Osteoblast (primary cell): ENCODE measurements around the gene ETNK1. TPM values are rescaled to one million over a fixed set of nuclear protein-coding genes. Genes with fewer than 3 reads are reported as not detected.

Experiments used
- DNase-seq: peaks from one replicate; pipeline ENCODE4 v3.0.0; 2011; ENCODE audit warnings: low spot score, mixed read lengths; ENCODE audit not compliant: insufficient read length; ENCODE audit errors: missing footprints
- H2AFZ ChIP-seq: 2 replicates; pipeline ENCODE4 v1.6.0; 2011; ENCODE audit warnings: mild to moderate bottlenecking, low read length
- H3K27ac ChIP-seq: 2 replicates; pipeline ENCODE4 v1.5.1; 2011; ENCODE audit warnings: mild to moderate bottlenecking, low read depth, low read length, moderate library complexity
- H3K27me3 ChIP-seq: 2 replicates; pipeline ENCODE4 v1.6.0; 2012; ENCODE audit warnings: mild to moderate bottlenecking, control low read depth, inconsistent platforms, low read length, moderate library complexity; ENCODE audit not compliant: insufficient read depth
- H3K36me3 ChIP-seq: 2 replicates; pipeline ENCODE4 v1.5.1; 2011; ENCODE audit warnings: mild to moderate bottlenecking, low read length, control low read depth, moderate library complexity; ENCODE audit not compliant: insufficient read depth
- H3K4me1 ChIP-seq: 2 replicates; pipeline ENCODE4 v1.5.1; 2011; ENCODE audit warnings: mild to moderate bottlenecking, low read length, control low read depth, moderate library complexity; ENCODE audit not compliant: insufficient read depth
- H3K4me2 ChIP-seq: 2 replicates; pipeline ENCODE4 v1.6.0; 2011; ENCODE audit warnings: mild to moderate bottlenecking, low read length; ENCODE audit not compliant: insufficient read depth
- H3K4me3 ChIP-seq: fragments of 200-600 bp; sonication (generic); 3 replicates; pipeline ENCODE4 v1.5.1; 2012; ENCODE audit warnings: mild to moderate bottlenecking, low read length, inconsistent platforms; ENCODE audit not compliant: insufficient read depth
- H3K79me2 ChIP-seq: 2 replicates; pipeline ENCODE4 v1.6.0; 2012; ENCODE audit warnings: mild to moderate bottlenecking, low read length, control low read depth, inconsistent platforms; ENCODE audit not compliant: insufficient read depth
- H3K9me3 ChIP-seq: 2 replicates; pipeline ENCODE4 v1.5.1; 2011; ENCODE audit warnings: low read depth, low read length, control low read depth
- H4K20me1 ChIP-seq: 2 replicates; pipeline ENCODE4 v1.6.0; 2012; ENCODE audit warnings: mild to moderate bottlenecking, low read length, control low read depth; ENCODE audit not compliant: insufficient read depth
- CTCF ChIP-seq: IDR thresholded peaks from 2 replicates; pipeline ENCODE4 v1.5.1; 2011; ENCODE audit warnings: mild to moderate bottlenecking, low read depth, low read length, moderate library complexity; ENCODE audit errors: extremely low read depth
- total RNA-seq: library from RNA; depleted of rRNA; stranded (reverse); fragments of >200 nt; gene quantifications from 2 replicates; pipeline ENCODE4 v1.2.3, GENCODE V29; 2012

Gene ETNK1
- total RNA-seq, 1 donor: 43.4 TPM

- Histone ChIP-seq H3K4me3 (no peak overlapping the region), H3K27ac (no peak overlapping the region), H4K20me1 (no peaks in the 10 kb centered on the region), H3K4me1 (peaks cover 9% of the 10 kb centered on the region), H3K79me2 (no peaks in the 10 kb centered on the region), H3K27me3 (no peaks in the 10 kb centered on the region), H3K36me3 (no peaks in the 10 kb centered on the region), H3K4me2 (no peak overlapping the region), H3K9me3 (no peaks in the 10 kb centered on the region), H2AFZ (no peak overlapping the region)
- TF ChIP-seq CTCF: no peak
- DNase-seq: no peak
These were observed 77.7 kb downstream of the ETNK1 start for GRCh38 chr12:22702690-22703089.

- Histone ChIP-seq H3K4me2 (peak overlapping the region; percentile 61), H3K79me2 (no peaks in the 10 kb centered on the region), H2AFZ (peak overlapping the region; percentile 60)
These were observed 84.3 kb downstream of the ETNK1 start for GRCh38 chr12:22709292-22709691.

GRCh38 chr12:22712083-22712482 is 87.1 kb downstream of the ETNK1 start:
- Histone ChIP-seq H3K36me3 (no peaks in the 10 kb centered on the region), H3K9me3 (no peaks in the 10 kb centered on the region), H3K4me2 (no peak overlapping the region), H3K4me3 (no peak overlapping the region), H4K20me1 (no peaks in the 10 kb centered on the region), H3K27ac (no peak overlapping the region), H3K4me1 (no peaks in the 10 kb centered on the region), H2AFZ (no peak overlapping the region), H3K27me3 (no peaks in the 10 kb centered on the region), H3K79me2 (no peaks in the 10 kb centered on the region)
- DNase-seq: no peak
- no peak for TF ChIP-seq CTCF

More at GRCh38 chr12:22709292-22709691, 84.3 kb downstream of the ETNK1 start:
- no peaks in the 10 kb centered on the region for H3K27me3 ChIP-seq
- no peaks in the 10 kb centered on the region for H3K4me1 ChIP-seq
- peak overlapping the region; percentile 8 for H3K4me3 ChIP-seq
- DNase-seq: peak; percentile 62
- H4K20me1 ChIP-seq: no peaks in the 10 kb centered on the region
- TF ChIP-seq CTCF: peak; percentile 59
- no peaks in the 10 kb centered on the region for H3K36me3 ChIP-seq
- H3K27ac ChIP-seq: no peak overlapping the region
- no peaks in the 10 kb centered on the region for H3K9me3 ChIP-seq

GRCh38 chr12:22715254-22715653 is 90.3 kb downstream of the ETNK1 start:
- Histone ChIP-seq H3K4me1 (no peaks in the 10 kb centered on the region), H2AFZ (no peak overlapping the region), H3K9me3 (no peaks in the 10 kb centered on the region), H3K36me3 (no peaks in the 10 kb centered on the region), H3K27ac (no peak overlapping the region), H3K4me2 (no peak overlapping the region), H3K27me3 (no peaks in the 10 kb centered on the region), H3K4me3 (no peak overlapping the region), H3K79me2 (no peaks in the 10 kb centered on the region), H4K20me1 (no peaks in the 10 kb centered on the region)
- no peak for TF ChIP-seq CTCF
- no peak for DNase-seq
